GM12878 (cell line): ENCODE measurements around the gene STX7. TPM values are rescaled to one million over a fixed set of nuclear protein-coding genes. Genes with fewer than 3 reads are reported as not detected.

Experiments
- ATAC-seq: fragments of 200-7000 bp; cut with Tn5 transposase; 3 replicates; pipeline ENCODE4 v1.9.1; 2020; ENCODE audit warnings: mild to moderate bottlenecking, moderate library complexity
- BruUV-seq: library from RNA; stranded (reverse); fragments of 400-500 nt; replicated peaks from 2 replicates; lab custom pipeline; 2021; lab: Mats Ljungman, UMichigan
- CTCF ChIA-PET: fragments of 300-600 bp; sonication (Branson Sonifier 250); formaldehyde crosslinking; extraction: SDS; loops from one replicate; lab custom pipeline; 2021; ENCODE audit warnings: inconsistent platforms; lab: Yijun Ruan, JAX
- POLR2A ChIA-PET: fragments of 350-600 bp; formaldehyde crosslinking; extraction: SDS; loops from one replicate; lab custom pipeline; 2021; ENCODE audit warnings: inconsistent platforms; lab: Charles Lee
- RAD21 ChIA-PET: fragments of 300-600 bp; sonication (Branson Sonifier 250); formaldehyde crosslinking; loops from one replicate; lab custom pipeline; 2023; ENCODE audit warnings: antibody characterized with exemption; ENCODE audit not compliant: unreplicated experiment; lab: Charles Lee
- SMC1A ChIA-PET: fragments of 300-600 bp; sonication (Branson Sonifier 250); formaldehyde crosslinking; loops from one replicate; lab custom pipeline; 2023; ENCODE audit not compliant: unreplicated experiment, uncharacterized antibody; lab: Charles Lee
- DNase-seq: peaks from one replicate; pipeline ENCODE4 v3.0.0-alpha.2; 2011; ENCODE audit warnings: low read depth, low spot score
- FAIRE-seq: peaks from 3 replicates; lab custom pipeline; 2011; peaks lifted over from hg19 to GRCh38; lab: Jason Lieb, UNC
- H2AFZ ChIP-seq: 2 replicates; pipeline ENCODE4 v1.6.0; 2011; ENCODE audit warnings: low read depth, low read length, control low read depth; ENCODE audit not compliant: control insufficient read depth
- H3K27ac ChIP-seq: 2 replicates; pipeline ENCODE4 v1.5.1; 2011; ENCODE audit warnings: control low read depth; ENCODE audit not compliant: control insufficient read depth, insufficient read depth
- H3K27me3 ChIP-seq, 2 experiments: replicated peaks in 1 of 2; 2 replicates each; pipeline versions ENCODE4 v1.6.0 to v1.6.1; 2011; ENCODE audit warnings: low read length in 1 of 2; ENCODE audit not compliant: control insufficient read depth in 2 of 2, insufficient read depth in 2 of 2
- H3K36me3 ChIP-seq, 2 experiments: 2 replicates each; pipeline ENCODE4 v1.5.1; 2011; ENCODE audit warnings: low read length in 1 of 2; ENCODE audit not compliant: control insufficient read depth in 2 of 2, insufficient read depth in 2 of 2
- H3K4me1 ChIP-seq: 2 replicates; pipeline ENCODE4 v1.6.1; 2011; ENCODE audit warnings: mild to moderate bottlenecking, low read length, moderate library complexity, mixed read lengths; ENCODE audit not compliant: control insufficient read depth, insufficient read depth
- H3K4me2 ChIP-seq: 2 replicates; pipeline ENCODE4 v1.6.0; 2011; ENCODE audit warnings: control low read depth; ENCODE audit not compliant: control insufficient read depth, insufficient read depth
- H3K4me3 ChIP-seq: fragments of 200-600 bp; sonication (generic); 2 replicates; pipeline ENCODE4 v1.5.1; 2016
- H3K79me2 ChIP-seq: 2 replicates; pipeline ENCODE4 v1.6.0; 2011; ENCODE audit warnings: low read length; ENCODE audit not compliant: control insufficient read depth, insufficient read depth
- H3K9ac ChIP-seq: 2 replicates; pipeline ENCODE4 v1.8.0; 2011; ENCODE audit warnings: low read length, control low read depth, mixed read lengths; ENCODE audit not compliant: control insufficient read depth, insufficient read depth
- H3K9me3 ChIP-seq: replicated peaks from 3 replicates; pipeline ENCODE4 v1.5.1; 2011; ENCODE audit warnings: mild to moderate bottlenecking, low read length; ENCODE audit not compliant: control insufficient read depth, insufficient read depth
- H4K20me1 ChIP-seq: 2 replicates; pipeline ENCODE4 v1.6.0; 2011; ENCODE audit not compliant: control insufficient read depth, insufficient read depth
- E4F1 ChIP-seq: fragments of 450-650 bp; IDR thresholded peaks from 2 replicates; pipeline ENCODE4 v1.6.1; 2018; ENCODE audit warnings: borderline replicate concordance, mild to moderate bottlenecking; ENCODE audit not compliant: partially characterized antibody
- EED ChIP-seq: sonication (generic); IDR thresholded peaks from 2 replicates; pipeline ENCODE4 v1.6.1; 2016; ENCODE audit warnings: antibody characterized with exemption, low read depth
- PBX3 ChIP-seq: IDR thresholded peaks from 2 replicates; pipeline ENCODE4 v1.6.1; 2011; ENCODE audit warnings: mild to moderate bottlenecking, low read depth, low read length, moderate library complexity; ENCODE audit not compliant: insufficient replicate concordance
- POLR2A ChIP-seq: IDR thresholded peaks from 2 replicates; pipeline ENCODE4 v1.6.1; 2011; ENCODE audit warnings: low read depth, mild to moderate bottlenecking, low read length
- POU2F2 ChIP-seq: IDR thresholded peaks from 3 replicates; pipeline ENCODE4 v1.6.1; 2011; ENCODE audit warnings: low read depth, mild to moderate bottlenecking, low read length, borderline replicate concordance
- SMARCA5 ChIP-seq: fragments of 450-650 bp; IDR thresholded peaks from 2 replicates; pipeline ENCODE4 v1.6.1; 2017; ENCODE audit warnings: mild to moderate bottlenecking
- SPI1 ChIP-seq: IDR thresholded peaks from 2 replicates; pipeline ENCODE4 v1.6.1; 2011; ENCODE audit warnings: low read depth, mild to moderate bottlenecking, low read length, moderate library complexity, borderline replicate concordance; ENCODE audit not compliant: insufficient read depth
- USF1 ChIP-seq: IDR thresholded peaks from 2 replicates; pipeline ENCODE4 v1.6.1; 2011; ENCODE audit warnings: borderline replicate concordance, low read depth, mild to moderate bottlenecking, moderate library complexity, mixed read lengths, low read length; ENCODE audit not compliant: insufficient read depth; ENCODE audit errors: extremely low read length
- ZBED1 ChIP-seq: IDR thresholded peaks from 2 replicates; pipeline ENCODE4 v1.6.1; 2016; ENCODE audit warnings: borderline replicate concordance
- ZSCAN29 ChIP-seq: fragments of 450-650 bp; IDR thresholded peaks from 2 replicates; pipeline ENCODE4 v1.6.1; 2017; ENCODE audit warnings: mild to moderate bottlenecking, moderate library complexity
- WGBS: methylation state at CpG from one replicate; pipeline ENCODE4 v1.1.6; 2016; ENCODE audit warnings: low lambda C conversion rate; ENCODE audit not compliant: insufficient replicate concordance, insufficient coverage; ENCODE audit errors: missing lambda C conversion rate; 5-methylcytosine and 5-hydroxymethylcytosine counted together
- in situ Hi-C: fragments of 300-500 bp; cut with MboI; formaldehyde crosslinking; loops from 9 replicates; pipeline ENCODE4 v1.14.3; 2018; ENCODE audit warnings: mixed read lengths
- intact Hi-C: fragments of 100-400 bp; cut with micrococcal nuclease; formaldehyde crosslinking; loops from one replicate; pipeline ENCODE4 v1.14.2; 2022; ENCODE audit not compliant: unreplicated experiment
- polyA plus RNA-seq, 11 experiments: library from polyadenylated mRNA; depleted of rRNA in 4 of 11; unstranded in 6 of 11; stranded (reverse) in 5 of 11; fragments of >200 nt; fragmentation: Nextera tagmentation in 4 of 11; fragmentation: Illumina TruSeq in 1 of 11; extraction: Ambion mirVana in 4 of 11; extraction: Trizol in 1 of 11; gene quantifications; 1 replicate in 1 of 11; 2 replicates in 10 of 11; pipeline versions ENCODE4 v1.2.1 to v1.2.3, GENCODE V29; 2011 to 2016; ENCODE audit warnings: inconsistent platforms in 2 of 11, missing spikeins in 2 of 11, low read depth in 1 of 11
- total RNA-seq, 4 experiments: library from RNA; depleted of rRNA in 3 of 4; stranded (reverse); fragments of >200 nt in 3 of 4; fragmentation: Illumina TruSeq in 1 of 4; extraction: Trizol in 1 of 4; gene quantifications; 2 replicates each; pipeline versions ENCODE4 v1.2.1 to v1.2.3, GENCODE V29; 2013 to 2021
- TF ChIP-seq, protein P1 (sequence below): fragments of 150-350 bp; IDR thresholded peaks from 2 replicates; pipeline ENCODE4 v1.6.1; 2016; ENCODE audit warnings: low read depth, low read length

Gene STX7
- total and polyA plus RNA-seq, 10 of the 15 experiments (the other 5 are each of a cell fraction or from before 2014, with no cell fraction given), result 26.5 to 75.5 (median 51.3) TPM

- Histone ChIP-seq H3K79me2 (peaks cover 75% of the 10 kb centered on the region), H3K36me3 (peaks cover 2 to 18% of the 10 kb centered on the region in 2 experiments), H3K9me3 (no peaks in the 10 kb centered on the region; the same call in 1 of the 3 replicates), H3K27ac (no peak overlapping the region), H4K20me1 (peaks cover 3% of the 10 kb centered on the region), H3K27me3 (no peaks in the 10 kb centered on the region), H3K4me2 (no peak overlapping the region), H2AFZ (no peak overlapping the region), H3K4me3 (no peak overlapping the region), H3K4me1 (peaks cover 31% of the 10 kb centered on the region), H3K9ac (no peak overlapping the region)
- ATAC-seq, result peak; percentile 93
- FAIRE-seq, result peak; percentile 47
- CTCF ChIA-PET, result interaction anchor here (0.7 to 11.0 kb wide), 39 partner anchors 9 to 339 kb away, joined by 3 to 263 read pairs (median 4); partner anchors contain the start of gene STX7
- RAD21 ChIA-PET, result interaction anchor here (0.7 to 9.7 kb wide), 21 partner anchors 9 to 1471 kb away, joined by 3 to 77 read pairs (median 4); partner anchors contain the start of gene STX7
- POLR2A ChIA-PET, result interaction anchor here (0.8 to 1.8 kb wide), 2 partner anchors 12 to 29 kb away, joined by 3 to 6 read pairs; partner anchors contain the start of gene STX7
- BruUV-seq, result no TSS peak
- peak; percentile 37 for DNase-seq
- intact Hi-C loops (loop anchor here (1.0 to 10.0 kb wide), 4 partner anchors 117 to 569 kb away; no protein-coding TSS in a partner anchor), in situ Hi-C loops (loop anchor here (5.0 to 10.0 kb wide), 3 partner anchors 179 to 567 kb away; no protein-coding TSS in a partner anchor)
- 17% methylated on average over 9 of the region's 9 CpGs for WGBS
- SMC1A ChIA-PET, result interaction anchor here (0.5 to 8.8 kb wide), 31 partner anchors 9 to 215 kb away, joined by 3 to 121 read pairs (median 3); partner anchors contain the start of gene STX7
- TF ChIP-seq, protein P1, sequence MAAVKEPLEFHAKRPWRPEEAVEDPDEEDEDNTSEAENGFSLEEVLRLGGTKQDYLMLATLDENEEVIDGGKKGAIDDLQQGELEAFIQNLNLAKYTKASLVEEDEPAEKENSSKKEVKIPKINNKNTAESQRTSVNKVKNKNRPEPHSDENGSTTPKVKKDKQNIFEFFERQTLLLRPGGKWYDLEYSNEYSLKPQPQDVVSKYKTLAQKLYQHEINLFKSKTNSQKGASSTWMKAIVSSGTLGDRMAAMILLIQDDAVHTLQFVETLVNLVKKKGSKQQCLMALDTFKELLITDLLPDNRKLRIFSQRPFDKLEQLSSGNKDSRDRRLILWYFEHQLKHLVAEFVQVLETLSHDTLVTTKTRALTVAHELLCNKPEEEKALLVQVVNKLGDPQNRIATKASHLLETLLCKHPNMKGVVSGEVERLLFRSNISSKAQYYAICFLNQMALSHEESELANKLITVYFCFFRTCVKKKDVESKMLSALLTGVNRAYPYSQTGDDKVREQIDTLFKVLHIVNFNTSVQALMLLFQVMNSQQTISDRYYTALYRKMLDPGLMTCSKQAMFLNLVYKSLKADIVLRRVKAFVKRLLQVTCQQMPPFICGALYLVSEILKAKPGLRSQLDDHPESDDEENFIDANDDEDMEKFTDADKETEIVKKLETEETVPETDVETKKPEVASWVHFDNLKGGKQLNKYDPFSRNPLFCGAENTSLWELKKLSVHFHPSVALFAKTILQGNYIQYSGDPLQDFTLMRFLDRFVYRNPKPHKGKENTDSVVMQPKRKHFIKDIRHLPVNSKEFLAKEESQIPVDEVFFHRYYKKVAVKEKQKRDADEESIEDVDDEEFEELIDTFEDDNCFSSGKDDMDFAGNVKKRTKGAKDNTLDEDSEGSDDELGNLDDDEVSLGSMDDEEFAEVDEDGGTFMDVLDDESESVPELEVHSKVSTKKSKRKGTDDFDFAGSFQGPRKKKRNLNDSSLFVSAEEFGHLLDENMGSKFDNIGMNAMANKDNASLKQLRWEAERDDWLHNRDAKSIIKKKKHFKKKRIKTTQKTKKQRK, result no peak
- TF ChIP-seq ZSCAN29, result no peak
- no peak for TF ChIP-seq PBX3
- no peak for TF ChIP-seq POLR2A
- no peak for TF ChIP-seq POU2F2
- TF ChIP-seq USF1, result no peak
- no peak for TF ChIP-seq SMARCA5
- TF ChIP-seq ZBED1, result no peak
- TF ChIP-seq E4F1, result no peak
- no peak for TF ChIP-seq SPI1
- no peak for TF ChIP-seq EED
Measured at GRCh38 chr6:132483779-132484679, 28.9 kb downstream of the STX7 start.
